Trophoblast cell (in vitro differentiated cells and primary cell): ENCODE results near the gene GFOD1.
A peak's percentile ranks its signal among the peaks of the same experiment; 100 is the strongest.

Experiments used
- DNase-seq, 2 donors: peaks; one replicate each; pipeline ENCODE4 v3.0.0-alpha.2; 2016
- H2AFZ ChIP-seq: 2 replicates; pipeline ENCODE4 v1.6.1; 2013; ENCODE audit warnings: low read length, moderate library complexity, mild to moderate bottlenecking; ENCODE audit not compliant: insufficient read depth, poor library complexity
- H2AK5ac ChIP-seq: 2 replicates; pipeline ENCODE4 v1.6.1; 2013; ENCODE audit warnings: mild to moderate bottlenecking, low read length
- H2BK120ac ChIP-seq: 2 replicates; pipeline ENCODE4 v1.6.1; 2013; ENCODE audit warnings: low read length, mild to moderate bottlenecking, moderate library complexity; ENCODE audit not compliant: insufficient read depth, poor library complexity
- H2BK12ac ChIP-seq: 2 replicates; pipeline ENCODE4 v1.6.1; 2013; ENCODE audit warnings: mild to moderate bottlenecking, low read length, moderate library complexity
- H2BK5ac ChIP-seq: 2 replicates; pipeline ENCODE4 v1.6.1; 2013; ENCODE audit warnings: low read length, low read depth, moderate library complexity, mild to moderate bottlenecking; ENCODE audit not compliant: poor library complexity
- H3K14ac ChIP-seq: 2 replicates; pipeline ENCODE4 v1.6.1; 2013; ENCODE audit warnings: mild to moderate bottlenecking, low read length
- H3K18ac ChIP-seq: 2 replicates; pipeline ENCODE4 v1.6.1; 2013; ENCODE audit warnings: mild to moderate bottlenecking, low read length
- H3K23ac ChIP-seq: 2 replicates; pipeline ENCODE4 v1.6.1; 2013; ENCODE audit warnings: low read length
- H3K27ac ChIP-seq: 2 replicates; pipeline ENCODE4 v1.5.1; 2013; ENCODE audit warnings: low read depth, mild to moderate bottlenecking, inconsistent platforms, low read length, moderate library complexity
- H3K27me3 ChIP-seq: 2 replicates; pipeline ENCODE4 v1.6.1; 2013; ENCODE audit warnings: inconsistent platforms, mild to moderate bottlenecking, low read length, moderate library complexity; ENCODE audit not compliant: insufficient read depth
- H3K36me3 ChIP-seq, 2 experiments: 1 replicate in 1 of 2; 2 replicates in 1 of 2; pipeline ENCODE4 v1.6.1; 2013; ENCODE audit warnings: low read length in 2 of 2, mild to moderate bottlenecking in 2 of 2, moderate library complexity in 1 of 2; ENCODE audit not compliant: insufficient read depth in 2 of 2, control insufficient read depth in 1 of 2
- H3K4ac ChIP-seq: 2 replicates; pipeline ENCODE4 v1.6.1; 2013; ENCODE audit warnings: low read depth, mild to moderate bottlenecking, low read length, moderate library complexity
- H3K4me1 ChIP-seq, 2 experiments: 1 replicate in 1 of 2; 2 replicates in 1 of 2; pipeline ENCODE4 v1.6.1; 2013; ENCODE audit warnings: low read length in 2 of 2, mild to moderate bottlenecking in 2 of 2, moderate library complexity in 1 of 2; ENCODE audit not compliant: insufficient read depth in 2 of 2, control insufficient read depth in 1 of 2
- H3K4me2 ChIP-seq: 2 replicates; pipeline ENCODE4 v1.6.1; 2013; ENCODE audit warnings: inconsistent platforms, mild to moderate bottlenecking, low read length, moderate library complexity
- H3K4me3 ChIP-seq: 2 replicates; pipeline ENCODE4 v1.5.1; 2013; ENCODE audit warnings: mild to moderate bottlenecking, low read depth, low read length, inconsistent platforms
- H3K79me1 ChIP-seq: one replicate; pipeline ENCODE4 v1.6.1; 2013; ENCODE audit warnings: low read length
- H3K79me2 ChIP-seq: 2 replicates; pipeline ENCODE4 v1.6.1; 2013; ENCODE audit warnings: low read length, mild to moderate bottlenecking; ENCODE audit not compliant: control insufficient read depth, insufficient read depth, poor library complexity
- H3K9ac ChIP-seq: 2 replicates; pipeline ENCODE4 v1.6.1; 2013; ENCODE audit warnings: mild to moderate bottlenecking, low read length
- H3K9me3 ChIP-seq: 2 replicates; pipeline ENCODE4 v1.6.1; 2013; ENCODE audit warnings: low read depth, mild to moderate bottlenecking, control low read depth, inconsistent platforms, low read length; ENCODE audit not compliant: insufficient read depth
- H4K12ac ChIP-seq: 2 replicates; pipeline ENCODE4 v1.6.1; 2013; ENCODE audit warnings: low read depth, mild to moderate bottlenecking, low read length, moderate library complexity
- H4K8ac ChIP-seq: 2 replicates; pipeline ENCODE4 v1.6.1; 2013; ENCODE audit warnings: low read depth, mild to moderate bottlenecking, low read length, moderate library complexity
- H4K91ac ChIP-seq: one replicate; pipeline ENCODE4 v1.6.1; 2013; ENCODE audit warnings: low read depth, mild to moderate bottlenecking, low read length, moderate library complexity
- WGBS: extraction: QIAGEN DNeasy Blood & Tissue Kit; methylation state at CpG from one replicate; pipeline ENCODE4 v1.1.7; 2013; ENCODE audit warnings: missing lambda C conversion rate; ENCODE audit not compliant: insufficient read length, insufficient coverage; ENCODE audit errors: extremely low coverage; 5-methylcytosine and 5-hydroxymethylcytosine counted together

The GFOD1 gene

DNA sequence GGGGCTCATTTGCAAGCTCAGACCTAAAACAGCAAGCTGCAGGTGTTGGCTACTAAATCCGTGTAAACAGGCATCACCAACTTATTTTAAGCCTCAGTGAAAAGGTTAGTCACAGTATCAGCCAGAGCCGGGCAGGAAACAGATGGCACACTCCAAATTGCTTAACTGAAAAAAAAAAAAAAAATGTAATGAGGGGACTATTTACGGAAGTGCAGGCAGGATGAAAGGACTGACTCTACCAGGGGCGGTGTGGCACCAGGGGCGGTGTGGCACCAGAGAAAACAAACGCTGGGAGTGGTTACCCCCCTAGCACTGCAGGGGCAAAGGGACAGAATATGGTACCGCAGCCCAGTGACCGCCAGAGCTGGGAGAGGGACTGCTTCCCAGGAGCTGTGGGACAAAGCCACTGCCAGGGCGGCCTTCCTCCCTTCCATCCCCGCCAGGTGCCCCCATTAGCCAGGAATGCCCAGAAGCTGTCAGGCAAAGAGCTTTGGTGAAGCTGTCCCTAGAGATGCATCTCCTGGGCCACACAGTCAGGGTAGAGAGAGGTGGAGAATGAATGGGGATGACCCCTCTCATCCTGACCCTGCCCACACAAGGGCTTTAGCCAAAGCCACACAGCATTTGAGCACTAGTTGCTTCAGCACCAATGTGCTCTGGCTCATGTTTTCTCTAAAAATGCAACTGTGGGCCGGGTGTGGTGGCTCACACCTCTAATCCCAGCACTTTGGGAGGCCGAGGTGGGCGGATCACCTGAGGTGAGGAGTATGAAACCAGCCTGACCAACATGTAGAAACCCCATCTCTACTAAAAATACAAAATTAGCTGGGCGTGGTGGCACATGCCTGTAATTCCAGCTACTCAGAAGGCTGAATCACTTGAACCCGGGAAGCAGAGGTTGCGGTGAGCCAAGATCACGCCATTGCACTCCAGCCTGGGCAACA, 39.6 kb upstream of the GFOD1 start:
- Histone ChIP-seq H3K4me1 (peaks cover 5 to 10% of the 10 kb centered on the region in 2 experiments), H3K23ac (no peak overlapping the region), H4K91ac (no peak overlapping the region), H3K4ac (no peak overlapping the region), H3K79me1 (peaks cover 2% of the 10 kb centered on the region), H3K79me2 (no peaks in the 10 kb centered on the region), H2BK12ac (no peak overlapping the region), H2AFZ (no peak overlapping the region), H4K8ac (no peak overlapping the region), H4K12ac (no peak overlapping the region), H3K27me3 (no peaks in the 10 kb centered on the region), H3K18ac (no peak overlapping the region), H3K4me2 (no peak overlapping the region), H3K36me3 (no peaks in the 10 kb centered on the region), H2AK5ac (no peak overlapping the region), H3K4me3 (no peak overlapping the region), H3K9me3 (no peaks in the 10 kb centered on the region), H2BK5ac (no peak overlapping the region), H3K9ac (no peak overlapping the region), H3K27ac (no peak overlapping the region), H2BK120ac (no peak overlapping the region), H3K14ac (no peak overlapping the region)
- peak in 1 of 2 donors; percentile 15 for DNase-seq
- no CpG with 5 or more reads among the region's 17 CpGs for WGBS

DNA sequence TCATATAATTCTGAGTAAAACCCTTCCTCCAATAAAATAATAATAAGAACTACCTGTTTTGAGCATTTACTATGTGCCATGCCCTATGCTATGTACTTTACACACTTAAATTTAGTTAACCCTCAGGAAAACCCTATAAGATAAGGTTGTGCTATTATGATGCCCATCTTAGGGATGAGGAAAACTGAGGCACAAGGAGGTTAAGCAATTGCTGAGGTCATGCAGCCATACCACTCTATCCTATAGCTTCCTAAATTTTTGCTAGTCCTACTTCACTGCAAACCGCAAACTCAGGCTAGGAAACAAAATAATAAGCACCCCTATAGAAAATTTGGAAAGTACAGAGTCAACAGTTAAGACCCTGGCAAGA, 38.9 kb upstream of the GFOD1 start:
- Histone ChIP-seq H3K4ac (no peak overlapping the region), H4K91ac (no peak overlapping the region), H2AFZ (no peak overlapping the region), H3K4me1 (peaks cover 5 to 10% of the 10 kb centered on the region in 2 experiments), H4K8ac (no peak overlapping the region), H3K9ac (no peak overlapping the region), H3K27me3 (no peaks in the 10 kb centered on the region), H3K27ac (no peak overlapping the region), H3K4me3 (no peak overlapping the region), H2BK120ac (no peak overlapping the region), H3K79me1 (peaks cover 2% of the 10 kb centered on the region), H3K36me3 (no peaks in the 10 kb centered on the region), H2AK5ac (no peak overlapping the region), H4K12ac (no peak overlapping the region), H3K79me2 (no peaks in the 10 kb centered on the region), H3K4me2 (no peak overlapping the region), H3K14ac (no peak overlapping the region), H2BK5ac (no peak overlapping the region), H2BK12ac (no peak overlapping the region), H3K23ac (no peak overlapping the region), H3K9me3 (no peaks in the 10 kb centered on the region), H3K18ac (no peak overlapping the region)
- no peak for DNase-seq
- no CpG with 5 or more reads among the region's 1 CpG for WGBS

DNA sequence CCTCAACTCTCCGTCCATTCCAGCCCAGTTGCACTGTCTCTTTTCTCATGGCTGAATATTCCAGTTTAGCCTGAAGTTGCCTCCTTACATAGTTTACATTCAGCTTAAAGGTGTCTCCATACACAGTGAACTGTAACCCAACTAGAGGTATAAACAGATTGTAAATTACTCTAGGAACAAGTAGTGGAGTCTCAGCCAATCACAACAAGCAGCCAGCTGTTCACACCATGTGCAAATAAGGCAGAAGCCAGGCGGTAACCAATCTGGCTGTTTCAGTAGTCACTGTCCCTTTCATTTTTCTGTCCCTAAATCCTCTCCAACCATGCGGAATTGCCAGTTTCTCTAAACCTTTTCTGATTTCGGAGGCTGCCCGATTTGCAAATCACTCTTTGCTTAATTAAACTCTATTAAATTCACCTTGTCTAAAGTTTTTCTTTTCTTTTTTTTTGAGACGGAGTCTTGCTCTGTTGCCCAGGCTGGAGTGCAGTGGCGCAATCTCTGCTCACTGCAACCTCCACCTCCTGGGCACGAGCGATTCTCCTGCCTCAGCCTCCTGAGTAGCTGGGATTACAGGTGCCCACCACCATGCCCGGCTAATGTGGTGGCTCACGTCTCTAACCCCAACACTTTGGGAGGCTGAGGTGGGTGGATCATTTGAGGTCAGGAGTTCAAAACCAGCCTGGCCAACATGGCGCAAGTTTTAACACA, 37.6 kb upstream of the GFOD1 start:
- H4K12ac ChIP-seq, result no peak overlapping the region
- peaks cover 5 to 10% of the 10 kb centered on the region in 2 experiments for H3K4me1 ChIP-seq
- peak; percentile 15 to 75 for DNase-seq
- H3K18ac ChIP-seq, result no peak overlapping the region
- H3K9me3 ChIP-seq, result no peaks in the 10 kb centered on the region
- H4K8ac ChIP-seq, result no peak overlapping the region
- no peak overlapping the region for H2BK120ac ChIP-seq
- H4K91ac ChIP-seq, result no peak overlapping the region
- no peaks in the 10 kb centered on the region for H3K79me2 ChIP-seq
- no peak overlapping the region for H2AK5ac ChIP-seq
- no peak overlapping the region for H2BK12ac ChIP-seq
- no peaks in the 10 kb centered on the region for H3K36me3 ChIP-seq
- H2BK5ac ChIP-seq, result no peak overlapping the region
- no peak overlapping the region for H3K4ac ChIP-seq
- H3K4me2 ChIP-seq, result no peak overlapping the region
- H3K9ac ChIP-seq, result no peak overlapping the region
- H3K27me3 ChIP-seq, result no peaks in the 10 kb centered on the region
- no peak overlapping the region for H3K4me3 ChIP-seq
- WGBS, result no CpG with 5 or more reads among the region's 12 CpGs
- H3K79me1 ChIP-seq, result peaks cover 2% of the 10 kb centered on the region
- H3K27ac ChIP-seq, result no peak overlapping the region
- H3K14ac ChIP-seq, result no peak overlapping the region
- no peak overlapping the region for H3K23ac ChIP-seq
- H2AFZ ChIP-seq, result no peak overlapping the region

DNA sequence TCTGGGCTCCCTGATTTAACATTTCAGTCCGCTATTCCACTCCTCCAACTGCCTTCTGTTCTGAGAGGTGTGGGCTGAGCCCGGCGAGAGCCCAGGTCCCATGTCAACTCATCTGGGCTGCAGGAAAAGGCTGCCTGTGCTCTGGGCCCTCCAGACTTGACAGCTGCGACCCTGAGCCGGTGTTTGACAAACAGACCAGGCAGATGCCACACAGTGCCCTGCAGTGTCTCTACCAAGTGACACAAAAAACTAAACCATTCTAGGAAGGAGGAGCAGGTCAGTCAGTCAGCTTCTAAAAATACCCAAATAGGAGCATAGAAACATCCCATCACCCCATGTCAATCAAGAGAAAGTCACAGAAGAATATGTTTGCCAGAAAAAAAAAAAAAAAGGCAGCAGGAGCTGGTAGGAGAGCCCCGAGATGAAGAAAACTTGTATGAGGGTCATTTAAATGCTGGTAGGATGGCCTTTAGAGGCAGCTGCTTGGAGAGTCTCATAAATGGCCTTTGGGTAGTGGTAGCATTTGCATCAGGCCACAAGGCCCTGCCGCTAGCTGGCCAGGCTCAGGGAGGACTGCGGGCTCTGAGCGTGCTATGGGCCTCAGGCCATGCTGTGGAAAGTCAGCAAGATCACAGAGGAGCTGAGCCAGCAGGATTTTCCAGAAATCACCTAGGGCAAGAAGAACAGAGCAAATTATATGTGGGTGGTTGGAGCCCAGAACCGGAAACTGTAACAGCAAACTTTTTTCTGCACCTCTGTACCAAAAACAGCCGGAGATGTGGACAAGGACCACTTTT, 36.6 kb upstream of the GFOD1 start:
- Histone ChIP-seq H4K8ac (no peak overlapping the region), H3K4me2 (no peak overlapping the region), H3K18ac (no peak overlapping the region), H2BK12ac (no peak overlapping the region), H3K4me1 (peaks cover 5 to 10% of the 10 kb centered on the region in 2 experiments), H4K91ac (no peak overlapping the region), H3K23ac (no peak overlapping the region), H3K14ac (no peak overlapping the region), H3K27me3 (no peaks in the 10 kb centered on the region), H3K36me3 (no peaks in the 10 kb centered on the region), H3K9me3 (no peaks in the 10 kb centered on the region), H4K12ac (no peak overlapping the region), H3K4me3 (no peak overlapping the region), H3K27ac (no peak overlapping the region), H3K9ac (no peak overlapping the region), H2BK120ac (no peak overlapping the region), H3K4ac (no peak overlapping the region), H2BK5ac (no peak overlapping the region), H3K79me1 (peaks cover 2% of the 10 kb centered on the region), H2AFZ (no peak overlapping the region), H2AK5ac (no peak overlapping the region), H3K79me2 (no peaks in the 10 kb centered on the region)
- peak; percentile 98 for DNase-seq
- no CpG with 5 or more reads among the region's 11 CpGs for WGBS
